Measurements from ENCODE around the gene UNK. TPM values are rescaled to one million over a fixed set of nuclear protein-coding genes. Genes with fewer than 3 reads are reported as not detected.
A peak's percentile ranks its signal among the peaks of the same experiment; 100 is the strongest.

The UNK gene
- total and polyA plus RNA-seq, 2 of the 13 experiments (the other 11 are each of a cell fraction or from before 2014, with no cell fraction given) = 31.6 to 33.0 TPM

DNA sequence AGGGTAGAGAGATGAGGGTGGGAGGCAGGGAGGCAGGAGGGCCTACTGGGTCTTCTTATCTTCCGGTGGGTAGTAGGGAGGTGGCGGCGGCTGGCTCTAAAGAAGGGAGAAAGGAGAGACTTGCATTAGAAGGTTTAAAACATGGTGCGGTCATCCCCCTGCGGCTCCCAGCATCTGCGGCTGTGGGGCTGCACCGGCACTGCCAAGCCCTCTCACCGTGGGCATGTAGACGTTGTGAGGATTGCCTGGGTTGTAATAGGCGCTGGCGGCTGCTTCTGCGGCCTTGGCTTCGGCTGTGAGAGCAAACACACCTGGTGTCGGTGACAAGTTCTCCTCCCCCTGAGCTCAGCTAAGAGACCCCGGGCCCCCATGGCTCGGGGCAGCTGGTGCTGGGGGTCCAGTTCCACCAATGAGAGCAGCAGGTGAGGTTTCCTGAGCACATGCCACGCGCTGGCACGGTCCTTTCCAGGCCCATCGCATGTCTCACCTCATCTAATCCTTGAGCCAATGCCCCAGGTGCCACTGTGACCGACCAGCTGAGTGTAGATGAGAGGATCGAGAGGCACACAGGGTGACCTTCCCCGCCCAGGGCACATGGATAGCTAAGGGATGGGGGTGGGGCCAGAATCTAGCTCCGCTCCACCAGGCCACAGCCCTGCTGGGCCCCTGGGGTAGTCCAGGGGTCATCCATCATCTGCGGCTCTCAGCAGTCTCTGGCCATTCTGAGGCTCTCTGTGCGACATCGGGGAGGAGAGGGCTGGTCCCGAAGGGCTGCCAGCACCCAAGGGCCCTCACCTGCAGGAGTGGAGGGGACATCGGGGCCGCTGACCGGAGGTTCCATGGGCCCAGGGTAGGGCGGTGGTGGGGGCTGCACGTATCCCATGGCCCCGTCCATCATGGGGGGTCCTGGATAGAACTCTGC is 62.3 kb downstream of the UNK start (continued):
- TF ChIP-seq THAP9 (CRISPR knock-in tag; IDR thresholded peaks at IDR 0.05; ENCODE audit: borderline replicate concordance) = no peak
- TF ChIP-seq NFE2 (CRISPR knock-in tag; IDR thresholded peaks at IDR 0.05) = no peak
- no peak for TF ChIP-seq ZNF33B (CRISPR knock-in tag; IDR thresholded peaks at IDR 0.05)
- peak; percentile 79 for TF ChIP-seq ATF2 (CRISPR knock-in tag; IDR thresholded peaks at IDR 0.05)
- peak; percentile 50; the same call in 1 of the 2 replicates for TF ChIP-seq GATAD1 (CRISPR knock-in tag; IDR thresholded peaks at IDR 0.05)
- TF ChIP-seq NFIC (IDR thresholded peaks at IDR 0.05; ENCODE audit: low read length) = no peak; the same call in 1 of the 2 replicates
- TF ChIP-seq ZNF205 (CRISPR knock-in tag; IDR thresholded peaks at IDR 0.05) = peak; percentile 89
- TF ChIP-seq ZSCAN30 (CRISPR knock-in tag; IDR thresholded peaks at IDR 0.05) = peak; percentile 95
- TF ChIP-seq KDM4B (CRISPR knock-in tag; IDR thresholded peaks at IDR 0.05) = no peak; the same call in none of the 2 replicates
- peak; percentile 79; the same call in 1 of the 2 replicates for TF ChIP-seq PLSCR1 (CRISPR knock-in tag; IDR thresholded peaks at IDR 0.05; ENCODE audit: borderline replicate concordance)
- TF ChIP-seq ZBTB3 (CRISPR knock-in tag; IDR thresholded peaks at IDR 0.05; ENCODE audit: borderline replicate concordance, low read depth) = no peak; the same call in 1 of the 2 replicates
- TF ChIP-seq ARNT (IDR thresholded peaks at IDR 0.05) = no peak
- TF ChIP-seq USF2 (IDR thresholded peaks at IDR 0.05; ENCODE audit: low read depth, low read length) = no peak
- peak; percentile 59; the same call in 1 of the 2 replicates for TF ChIP-seq USF2 (CRISPR knock-in tag; IDR thresholded peaks at IDR 0.05; ENCODE audit: borderline replicate concordance)

All from HepG2 (cell line).